ENCODE measurements around the gene FAM72A. TPM values are rescaled to one million over a fixed set of nuclear protein-coding genes. Genes with fewer than 3 reads are reported as not detected.
"Not testable (repeated sequence)": the region's sequence is repeated elsewhere in the genome, so short reads cannot be mapped to it uniquely, and the experiment has no call there.

The FAM72A gene
- total and polyA plus RNA-seq, 2 of the 4 experiments (the other 2 are of a cell fraction), result 2.2 to 5.0 TPM

DNA sequence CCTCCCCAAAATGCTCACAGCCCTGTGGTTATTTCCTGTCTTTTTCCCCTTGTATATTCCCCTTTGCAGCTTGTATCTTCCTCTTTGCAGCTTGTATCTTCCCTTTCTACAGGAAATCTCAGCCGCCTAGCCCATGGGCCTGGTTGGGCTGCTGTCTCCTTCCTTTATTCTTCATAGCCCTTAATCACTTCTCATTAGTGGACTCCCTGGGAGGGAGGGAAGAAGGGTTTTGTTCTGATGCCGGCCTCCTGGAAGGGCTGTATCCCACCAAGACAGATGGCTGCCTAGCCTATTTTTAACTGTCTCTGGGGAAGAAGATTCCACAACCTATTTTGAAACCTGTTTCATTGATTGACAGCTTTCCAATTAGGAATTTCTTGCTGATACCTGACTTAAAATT, 32.6 kb upstream of the FAM72A start:
- H2AK5ac ChIP-seq (ENCODE audit: low read depth, low read length); H3K9me1 ChIP-seq (ENCODE audit: insufficient read depth, low read length); POLR2A ChIA-PET (ENCODE audit: unreplicated experiment); H2BK20ac ChIP-seq (ENCODE audit: low read depth, low read length); H3K27ac ChIP-seq (ENCODE audit: insufficient read depth, low read length); H3K27me3 ChIP-seq (ENCODE audit: control insufficient read depth, insufficient read depth, low read length); in situ Hi-C loops (cut with MboI; ENCODE audit: low sequenced_read_pairs); H3K36me3 ChIP-seq (ENCODE audit: control insufficient read depth, insufficient read depth, low read length); H3K79me1 ChIP-seq (ENCODE audit: low read depth in 1 of 2, low read length in 2 of 2); H4K20me1 ChIP-seq (ENCODE audit: insufficient read depth, low read length); H4K8ac ChIP-seq (ENCODE audit: low read depth in 2 of 2, low read length in 2 of 2); H3K4me3 ChIP-seq (ENCODE audit: insufficient read depth, low read depth, low read length); H4K91ac ChIP-seq (ENCODE audit: insufficient read depth, low read depth, low read length); H2AK9ac ChIP-seq (replicated peaks; ENCODE audit: low read depth, low read length, poor library complexity); H3K4me1 ChIP-seq (ENCODE audit: control insufficient read depth, insufficient read depth, low read length); H2BK120ac ChIP-seq (ENCODE audit: low read depth, low read length); H3K4me2 ChIP-seq (ENCODE audit: low read depth, low read length); H4K5ac ChIP-seq (ENCODE audit: low read depth, low read length); H3K9me3 ChIP-seq (ENCODE audit: control insufficient read depth, insufficient read depth, low read length); H2BK15ac ChIP-seq (ENCODE audit: low read depth, low read length); dilution Hi-C loops (cut with HindIII; ENCODE audit: low sequenced_read_pairs, unreplicated experiment); H3K4ac ChIP-seq (ENCODE audit: low read depth, low read length); H3K9ac ChIP-seq (ENCODE audit: low read depth, low read length); H3K14ac ChIP-seq (replicated peaks; ENCODE audit: low read depth, low read length); H3K23ac ChIP-seq (ENCODE audit: low read depth, low read length); H2AFZ ChIP-seq (replicated peaks; ENCODE audit: low read length, poor library complexity); H3K56ac ChIP-seq (ENCODE audit: extremely low read depth, insufficient read depth, low read length); DNase-seq; intact Hi-C loops (cut with micrococcal nuclease); BruUV-seq (replicated peaks); ATAC-seq (ENCODE audit: low read depth); CTCF ChIA-PET; H2BK5ac ChIP-seq (ENCODE audit: low read depth, low read length, poor library complexity, severe bottlenecking); H3K18ac ChIP-seq (ENCODE audit: low read depth, low read length): not testable (repeated sequence)
- no CpG with 5 or more reads among the region's 2 CpGs for WGBS, 2 experiments (ENCODE audit: extremely low coverage in 2 of 2, insufficient read length in 1 of 2)

DNA sequence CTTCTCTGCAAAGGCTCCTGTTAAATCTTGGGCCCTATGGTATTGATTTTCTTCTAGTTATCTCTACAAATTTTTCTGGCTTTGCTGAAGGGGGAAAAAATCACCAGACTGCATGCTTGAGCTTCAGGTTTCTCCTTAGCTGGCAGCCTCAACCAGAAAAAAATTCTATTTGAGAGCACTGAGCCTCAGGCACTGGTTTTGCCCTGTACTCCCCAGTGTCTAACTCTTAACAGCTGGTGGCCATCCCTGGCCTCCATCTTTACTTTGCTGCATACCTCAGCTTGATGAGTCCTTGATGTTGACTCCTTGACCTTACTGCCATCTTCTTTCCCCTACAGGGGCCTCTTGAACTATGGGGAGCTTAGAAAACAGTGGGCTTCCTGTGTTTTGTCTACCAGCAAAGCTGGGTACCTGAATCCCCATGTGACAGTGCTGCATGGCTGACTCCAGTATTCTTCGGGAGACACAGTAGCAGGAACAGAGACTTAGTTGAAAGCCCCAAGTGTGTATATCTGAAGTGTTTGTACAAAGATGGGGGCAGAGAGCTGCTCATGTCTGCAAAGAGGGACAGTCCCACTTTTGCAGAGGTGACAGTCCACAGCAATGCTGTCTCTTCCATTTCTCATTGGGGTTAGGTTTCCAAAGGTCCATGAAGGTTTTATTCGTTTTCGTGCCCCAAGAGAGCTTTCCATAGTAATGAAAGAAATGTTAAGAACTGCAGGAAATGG, 31.7 kb upstream of the FAM72A start:
- H3K4me2 ChIP-seq (ENCODE audit: low read depth, low read length); H4K20me1 ChIP-seq (ENCODE audit: insufficient read depth, low read length); H2AFZ ChIP-seq (replicated peaks; ENCODE audit: low read length, poor library complexity); H3K9me3 ChIP-seq (ENCODE audit: control insufficient read depth, insufficient read depth, low read length); H3K4me3 ChIP-seq (ENCODE audit: insufficient read depth, low read depth, low read length); intact Hi-C loops (cut with micrococcal nuclease); H3K23ac ChIP-seq (ENCODE audit: low read depth, low read length); H4K8ac ChIP-seq (ENCODE audit: low read depth in 2 of 2, low read length in 2 of 2); H2BK120ac ChIP-seq (ENCODE audit: low read depth, low read length); DNase-seq; H3K14ac ChIP-seq (replicated peaks; ENCODE audit: low read depth, low read length); H3K56ac ChIP-seq (ENCODE audit: extremely low read depth, insufficient read depth, low read length); H3K9me1 ChIP-seq (ENCODE audit: insufficient read depth, low read length); H3K36me3 ChIP-seq (ENCODE audit: control insufficient read depth, insufficient read depth, low read length); H4K91ac ChIP-seq (ENCODE audit: insufficient read depth, low read depth, low read length); H2BK20ac ChIP-seq (ENCODE audit: low read depth, low read length); H3K4me1 ChIP-seq (ENCODE audit: control insufficient read depth, insufficient read depth, low read length); H2BK15ac ChIP-seq (ENCODE audit: low read depth, low read length); BruUV-seq (replicated peaks); dilution Hi-C loops (cut with HindIII; ENCODE audit: low sequenced_read_pairs, unreplicated experiment); CTCF ChIA-PET; H3K79me1 ChIP-seq (ENCODE audit: low read depth in 1 of 2, low read length in 2 of 2); H3K9ac ChIP-seq (ENCODE audit: low read depth, low read length); H3K4ac ChIP-seq (ENCODE audit: low read depth, low read length); H3K18ac ChIP-seq (ENCODE audit: low read depth, low read length); H2AK9ac ChIP-seq (replicated peaks; ENCODE audit: low read depth, low read length, poor library complexity); H4K5ac ChIP-seq (ENCODE audit: low read depth, low read length); POLR2A ChIA-PET (ENCODE audit: unreplicated experiment); H2AK5ac ChIP-seq (ENCODE audit: low read depth, low read length); H2BK5ac ChIP-seq (ENCODE audit: low read depth, low read length, poor library complexity, severe bottlenecking); H3K27ac ChIP-seq (ENCODE audit: insufficient read depth, low read length); in situ Hi-C loops (cut with MboI; ENCODE audit: low sequenced_read_pairs); H3K27me3 ChIP-seq (ENCODE audit: control insufficient read depth, insufficient read depth, low read length): not testable (repeated sequence)
- ATAC-seq (ENCODE audit: low read depth), result peak; percentile 67
- WGBS, 2 experiments (ENCODE audit: extremely low coverage in 2 of 2, insufficient read length in 1 of 2), result no CpG with 5 or more reads among the region's 3 CpGs
